Activated T-helper 1 cell treated with anti-CD3 and anti-CD28 coated beads, Interleukin-2, amount 50 U/mL, for 16 hours (primary cell): ENCODE data around the gene SRGAP2C.
"Not testable (repeated sequence)": the region's sequence is repeated elsewhere in the genome, so short reads cannot be mapped to it uniquely, and the experiment has no call there.

Experiments used
- DNase-seq, 2 donors: peaks; one replicate each; pipeline ENCODE4 v3.0.0-alpha.2; 2020; ENCODE audit warnings: low read depth in 1 of 2, low spot score in 1 of 2

Gene SRGAP2C

DNA sequence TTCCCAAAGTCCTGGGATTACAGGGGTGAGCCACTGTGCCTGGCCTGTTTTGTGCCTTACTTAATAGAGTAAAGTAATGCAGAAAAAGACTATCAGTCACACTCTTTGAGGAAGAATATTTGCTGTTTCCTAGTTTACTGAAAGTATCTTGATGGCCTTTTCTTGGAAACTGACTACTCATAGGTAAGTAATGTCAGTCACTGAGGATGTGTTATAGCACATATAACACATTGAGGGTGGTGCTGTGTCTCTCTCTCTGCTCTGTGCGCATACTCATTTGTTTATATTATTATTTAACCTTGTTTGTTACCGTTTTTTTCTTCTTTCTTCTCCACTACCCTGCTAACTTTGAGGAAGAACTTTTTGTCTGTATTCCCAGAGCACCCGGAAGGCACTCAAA lies 93.4 kb downstream of the SRGAP2C start:
- not testable (repeated sequence) for DNase-seq

DNA sequence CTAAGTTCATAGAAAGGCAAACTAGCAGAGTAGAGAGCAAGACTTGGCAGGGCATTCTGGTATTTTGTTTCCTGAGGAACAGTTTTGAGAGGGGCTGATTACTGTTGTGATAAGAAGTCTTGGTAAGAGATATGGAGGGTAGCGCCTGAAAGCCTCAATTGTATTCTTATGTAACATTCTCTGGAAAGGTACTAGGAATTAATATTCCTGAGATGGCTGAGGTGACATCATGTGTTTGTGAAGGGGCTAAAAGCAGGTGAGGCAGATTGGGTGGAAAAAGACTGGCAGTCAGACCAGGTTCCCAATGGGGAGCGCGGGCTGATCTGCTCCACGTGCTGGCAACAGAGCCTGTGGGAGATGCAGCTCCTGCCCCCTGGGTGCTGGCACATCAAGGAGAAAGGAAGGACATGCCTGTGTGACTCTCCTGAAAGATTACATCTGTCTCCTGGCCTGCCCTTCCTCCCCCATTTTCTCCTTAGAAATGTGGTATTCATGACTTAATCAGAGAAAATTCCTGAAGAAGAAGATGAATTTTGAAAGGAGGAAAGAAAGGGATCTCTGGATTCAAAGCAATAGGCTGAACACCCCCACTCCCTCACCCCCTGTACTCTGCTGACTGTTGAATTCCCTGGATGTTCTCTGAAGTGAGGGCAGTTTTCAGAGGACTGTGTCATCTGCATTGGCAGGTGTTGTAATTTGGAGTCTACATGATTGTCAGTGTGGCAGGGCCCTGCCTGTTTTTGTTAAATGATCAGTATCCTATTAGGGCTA lies 94.2 kb downstream of the SRGAP2C start:
- DNase-seq: not testable (repeated sequence)

DNA sequence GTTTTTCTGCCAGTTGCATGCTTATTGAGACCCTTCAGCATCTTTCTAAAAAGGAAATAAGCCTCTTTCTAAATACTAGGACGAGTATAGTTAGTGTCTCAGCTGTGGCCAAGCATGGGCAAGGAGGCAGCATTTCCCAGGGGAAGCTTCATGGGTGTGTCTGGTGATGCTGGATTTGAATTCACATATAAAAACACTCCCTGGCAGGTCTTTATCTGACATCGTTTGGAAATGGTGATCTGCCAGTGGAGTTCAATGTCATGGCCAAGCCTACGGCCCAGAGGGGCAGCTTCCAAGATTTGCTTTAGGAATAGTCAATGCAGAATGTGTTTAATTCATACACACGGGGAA lies 94.7 kb downstream of the SRGAP2C start:
- DNase-seq: not testable (repeated sequence)

- DNase-seq: not testable (repeated sequence)
These were observed 96.0 kb downstream of the SRGAP2C start for GRCh38 chr1:121280699-121281317.

GRCh38 chr1:121281480-121281879 lies 96.7 kb downstream of the SRGAP2C start:
- DNase-seq: not testable (repeated sequence)

GRCh38 chr1:121283587-121284180 lies 98.9 kb downstream of the SRGAP2C start:
- DNase-seq: not testable (repeated sequence)

GRCh38 chr1:121292590-121292989 lies 107.8 kb downstream of the SRGAP2C start:
- not testable (repeated sequence) for DNase-seq

DNA sequence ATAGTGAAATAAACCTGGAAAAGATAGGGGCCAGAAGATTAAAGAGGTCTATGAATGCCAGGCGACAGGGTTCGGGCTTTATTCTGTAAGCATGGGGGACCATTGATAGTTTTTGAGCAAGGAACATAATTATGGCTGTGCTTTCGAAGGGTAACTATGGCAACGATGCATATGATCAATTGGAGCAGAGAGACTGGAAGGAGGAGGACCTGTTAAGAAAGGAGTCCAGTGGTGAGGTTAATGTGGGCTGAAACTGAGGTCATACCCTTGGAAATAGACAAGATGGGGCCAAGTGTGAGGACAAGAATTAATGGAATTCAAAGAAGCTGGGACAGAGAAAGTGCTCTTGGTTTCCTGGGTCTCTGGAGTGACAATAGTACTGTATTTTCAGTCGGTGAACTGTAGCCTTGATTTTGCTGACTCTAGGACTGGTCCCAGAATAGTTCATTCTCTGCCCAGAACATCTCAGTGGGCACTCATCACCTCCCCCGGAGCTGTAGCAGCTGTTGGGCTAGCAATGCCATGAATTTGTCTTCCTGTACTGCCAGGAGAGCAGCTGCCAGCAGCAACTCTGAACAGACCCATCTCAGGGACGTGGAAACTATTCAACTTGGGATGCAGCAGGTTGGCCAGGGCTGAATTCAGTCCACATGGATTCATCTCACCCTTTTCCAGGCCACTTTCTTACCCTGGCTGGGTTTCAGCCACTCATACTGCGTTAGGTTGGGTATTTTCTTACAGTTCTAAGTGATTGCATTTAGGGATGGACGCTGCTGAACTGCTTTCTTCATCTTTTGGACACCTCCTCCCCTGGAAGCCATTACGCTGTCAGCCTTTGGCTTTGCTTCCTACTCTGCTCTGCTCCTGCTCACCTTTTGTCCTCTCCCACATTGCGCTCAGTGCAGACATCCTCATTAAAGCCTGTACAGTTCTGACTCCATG lies 108.8 kb downstream of the SRGAP2C start:
- DNase-seq: not testable (repeated sequence)

GRCh38 chr1:121294205-121294570 lies 109.4 kb downstream of the SRGAP2C start:
- not testable (repeated sequence) for DNase-seq

GRCh38 chr1:121296563-121296962 lies 111.8 kb downstream of the SRGAP2C start:
- not testable (repeated sequence) for DNase-seq

GRCh38 chr1:121298529-121298928 lies 113.8 kb downstream of the SRGAP2C start:
- not testable (repeated sequence) for DNase-seq

GRCh38 chr1:121299514-121300149 lies 114.9 kb downstream of the SRGAP2C start:
- not testable (repeated sequence) for DNase-seq

- DNase-seq: not testable (repeated sequence)
These were observed 117.1 kb downstream of the SRGAP2C start for GRCh38 chr1:121301876-121302275.

- not testable (repeated sequence) for DNase-seq
These were observed 123.0 kb downstream of the SRGAP2C start for GRCh38 chr1:121307759-121308158.

- not testable (repeated sequence) for DNase-seq
These were observed 130.7 kb downstream of the SRGAP2C start for GRCh38 chr1:121315509-121315908.

DNA sequence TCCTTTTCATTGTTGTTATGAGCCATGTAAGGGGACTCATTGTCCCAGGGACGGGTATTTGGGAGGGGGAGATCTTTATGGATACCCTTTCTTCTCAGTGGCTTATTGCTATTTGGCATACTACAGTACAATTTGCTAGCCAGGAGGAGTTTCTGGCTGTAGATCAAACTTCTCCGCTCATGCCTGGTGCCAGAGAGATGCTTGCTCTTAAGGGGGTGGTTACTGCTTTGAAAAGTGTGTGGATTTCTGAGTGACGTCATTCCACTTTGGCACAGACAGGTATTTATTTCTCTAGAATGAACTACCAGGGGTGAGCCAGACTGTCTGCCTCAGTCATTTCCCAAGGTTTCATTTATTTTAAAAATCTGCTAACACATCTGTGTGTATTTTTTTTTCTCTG lies 131.3 kb downstream of the SRGAP2C start:
- DNase-seq: not testable (repeated sequence)

DNA sequence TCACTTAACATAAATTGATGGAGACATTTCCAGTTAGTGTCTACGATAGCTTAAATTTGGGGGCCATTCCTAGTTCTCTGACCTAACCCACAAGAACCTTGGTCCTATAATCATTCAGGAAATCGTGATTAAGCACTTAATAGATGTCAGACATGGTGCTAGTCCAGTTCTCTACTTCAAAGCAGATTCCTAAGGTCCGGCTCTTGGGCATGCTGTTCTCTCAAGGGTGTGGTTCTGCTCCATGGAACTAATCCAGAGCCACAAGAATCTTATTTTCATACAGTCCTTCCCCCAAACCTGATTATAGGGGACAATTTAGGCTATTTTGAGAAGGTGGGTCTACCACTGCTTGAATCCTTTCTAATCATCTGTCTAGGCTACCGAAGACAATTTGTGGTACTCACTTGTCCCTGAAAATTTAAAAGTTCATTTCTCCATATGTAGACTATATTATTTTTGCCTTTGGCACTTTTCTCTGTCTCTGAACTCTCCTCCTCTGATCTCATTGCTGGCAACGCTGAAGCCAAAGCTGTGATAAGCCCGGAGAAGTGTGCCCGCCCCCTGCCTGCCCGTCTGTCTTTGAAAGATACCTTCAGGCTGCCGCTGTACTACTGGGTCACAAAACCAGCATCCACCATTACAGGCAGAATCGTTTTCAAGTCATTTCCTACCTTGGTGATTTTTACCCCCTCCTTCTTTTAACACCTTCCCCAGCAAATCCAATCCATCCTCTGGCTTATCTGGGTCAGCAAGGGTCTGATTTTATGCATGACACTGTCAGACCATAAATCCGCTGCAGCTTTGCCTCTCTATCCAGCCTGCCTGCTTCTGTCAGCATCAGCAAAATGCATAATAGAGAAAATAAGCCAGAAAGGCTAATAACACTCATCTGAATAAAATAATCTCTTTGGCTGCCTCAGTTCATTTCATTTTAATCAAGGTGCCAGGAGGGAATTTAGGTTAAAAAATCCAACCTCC lies 133.0 kb downstream of the SRGAP2C start:
- DNase-seq: not testable (repeated sequence)

GRCh38 chr1:121318687-121319086 lies 133.9 kb downstream of the SRGAP2C start:
- DNase-seq: not testable (repeated sequence)

GRCh38 chr1:121321660-121322059 lies 136.9 kb downstream of the SRGAP2C start:
- not testable (repeated sequence) for DNase-seq
